Thyroid gland (tissue), 4 donors: ENCODE measurements around the gene ITPKB. TPM values are rescaled to one million over a fixed set of nuclear protein-coding genes. Genes with fewer than 3 reads are reported as not detected.

ENCODE experiments used
- DNase-seq, 2 donors: peaks; one replicate each; pipeline ENCODE4 v3.0.0-alpha.2; 2019
- H3K27ac ChIP-seq, 3 donors: fragments of 200-600 bp; sonication (generic); 1 replicate in 2 of 3; 2 replicates in 1 of 3; pipeline ENCODE4 v1.5.1; 2016 to 2019; ENCODE audit warnings: mild to moderate bottlenecking in 1 of 3, moderate library complexity in 1 of 3
- H3K27me3 ChIP-seq: fragments of 200-600 bp; sonication (generic); one replicate; pipeline ENCODE4 v1.5.1; 2019
- H3K36me3 ChIP-seq, 2 donors: fragments of 200-600 bp; sonication (generic); one replicate each; pipeline ENCODE4 v1.5.1; 2016 to 2019
- H3K4me1 ChIP-seq, 2 donors: fragments of 200-600 bp; sonication (generic); one replicate each; pipeline ENCODE4 v1.5.1; 2017 to 2019
- H3K4me3 ChIP-seq, 3 donors: fragments of 200-600 bp; sonication (generic); replicated peaks in 1 of 3; 1 replicate in 2 of 3; 2 replicates in 1 of 3; pipeline ENCODE4 v1.5.1; 2016; ENCODE audit warnings: mild to moderate bottlenecking in 1 of 3
- H3K9me3 ChIP-seq: fragments of 200-600 bp; sonication (generic); one replicate; pipeline ENCODE4 v1.5.1; 2017
- POLR2A ChIP-seq, 2 donors: fragments of 450-650 bp; IDR thresholded peaks; one replicate each; pipeline ENCODE4 v1.6.1; 2017; ENCODE audit warnings: antibody characterized with exemption in 2 of 2, mild to moderate bottlenecking in 2 of 2, moderate library complexity in 1 of 2
- whole genome bisulfite sequencing, 2 donors: methylation state at CpG; one replicate each; pipeline ENCODE4 v1.1.5; 2017; 5-methylcytosine and 5-hydroxymethylcytosine counted together
- intact Hi-C: fragments of 100-400 bp; cut with DNase I; formaldehyde crosslinking; loops from one replicate; pipeline ENCODE4 v1.15.1; 2023
- total RNA-seq, 4 donors: library from RNA; depleted of rRNA; stranded (reverse); fragments of >200 nt; gene quantifications; one replicate each; pipeline ENCODE4 v1.2.3, GENCODE V29; 2016
- TF ChIP-seq, protein P1 (sequence below), 6 experiments: fragments of 200-600 bp in 3 of 6; fragments of 450-650 bp in 3 of 6; sonication (generic) in 3 of 6; IDR thresholded peaks; one replicate each; pipeline ENCODE4 v1.5.1; 2016 to 2019; ENCODE audit warnings: antibody characterized with exemption in 6 of 6, mild to moderate bottlenecking in 2 of 6, inconsistent platforms in 1 of 6, moderate library complexity in 1 of 6

ITPKB gene
- total RNA-seq, 4 donors from 2014 or later: 19.1 to 24.0 (median 22.2) TPM

DNA sequence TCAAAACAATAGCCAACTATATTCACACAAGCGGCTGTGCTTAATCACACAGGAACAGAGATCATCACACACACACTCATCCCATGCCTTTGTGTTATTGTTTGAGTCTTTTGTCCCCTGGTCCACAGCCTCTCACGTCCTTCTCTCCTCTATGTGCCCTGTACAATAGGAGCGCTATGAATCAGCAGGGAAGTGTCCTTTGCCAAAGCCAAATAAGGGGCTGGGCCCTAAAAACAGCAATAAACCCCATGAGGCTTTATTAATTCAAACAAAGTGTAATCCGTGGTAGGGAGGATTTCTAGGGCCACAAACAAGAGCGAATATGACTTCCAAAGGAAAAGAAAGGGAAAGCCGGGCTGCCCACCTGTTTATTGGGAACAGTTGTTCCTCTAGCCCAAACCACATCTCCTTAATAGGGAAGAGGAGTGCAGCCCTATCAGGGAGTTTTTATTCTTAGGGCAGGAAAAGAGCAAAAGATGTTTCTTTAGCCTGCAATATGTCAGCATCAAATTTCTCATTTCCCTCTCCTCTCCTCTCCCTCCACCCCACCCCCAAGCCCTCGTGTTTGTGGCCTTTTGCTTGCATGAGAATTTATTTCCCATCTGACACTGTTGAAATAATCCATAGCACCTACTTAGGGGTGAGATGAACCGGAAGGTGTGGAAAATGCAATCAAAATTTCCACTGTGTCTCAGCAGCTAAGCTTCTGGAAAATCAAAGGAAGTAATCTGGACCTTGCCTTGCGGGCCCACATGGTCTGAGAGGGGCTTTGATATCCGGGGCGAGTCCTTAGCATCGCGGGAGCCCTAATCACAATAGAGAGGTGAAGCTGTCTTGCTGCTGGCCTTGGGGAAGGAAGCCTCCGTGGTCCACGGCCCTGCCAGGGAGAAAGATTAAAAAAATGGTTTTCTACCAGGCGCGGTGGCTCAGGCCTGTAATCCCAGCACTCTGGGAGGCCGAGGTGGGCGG is 45.3 kb upstream of the ITPKB start:
- 77 to 82% methylated on average over 19 of the region's 19 CpGs for WGBS, 2 donors
- Histone ChIP-seq H3K9me3 (no peaks in the 10 kb centered on the region), H3K4me3 (no peak overlapping the region), H3K4me1 (no peaks in the 10 kb centered on the region), H3K27ac (no peak overlapping the region), H3K36me3 (no peaks in the 10 kb centered on the region), H3K27me3 (no peaks in the 10 kb centered on the region)
- intact Hi-C loops: no loop called here
- DNase-seq: no peak
- TF ChIP-seq POLR2A (IDR thresholded peaks at IDR 0.05): no peak
- TF ChIP-seq, protein P1, sequence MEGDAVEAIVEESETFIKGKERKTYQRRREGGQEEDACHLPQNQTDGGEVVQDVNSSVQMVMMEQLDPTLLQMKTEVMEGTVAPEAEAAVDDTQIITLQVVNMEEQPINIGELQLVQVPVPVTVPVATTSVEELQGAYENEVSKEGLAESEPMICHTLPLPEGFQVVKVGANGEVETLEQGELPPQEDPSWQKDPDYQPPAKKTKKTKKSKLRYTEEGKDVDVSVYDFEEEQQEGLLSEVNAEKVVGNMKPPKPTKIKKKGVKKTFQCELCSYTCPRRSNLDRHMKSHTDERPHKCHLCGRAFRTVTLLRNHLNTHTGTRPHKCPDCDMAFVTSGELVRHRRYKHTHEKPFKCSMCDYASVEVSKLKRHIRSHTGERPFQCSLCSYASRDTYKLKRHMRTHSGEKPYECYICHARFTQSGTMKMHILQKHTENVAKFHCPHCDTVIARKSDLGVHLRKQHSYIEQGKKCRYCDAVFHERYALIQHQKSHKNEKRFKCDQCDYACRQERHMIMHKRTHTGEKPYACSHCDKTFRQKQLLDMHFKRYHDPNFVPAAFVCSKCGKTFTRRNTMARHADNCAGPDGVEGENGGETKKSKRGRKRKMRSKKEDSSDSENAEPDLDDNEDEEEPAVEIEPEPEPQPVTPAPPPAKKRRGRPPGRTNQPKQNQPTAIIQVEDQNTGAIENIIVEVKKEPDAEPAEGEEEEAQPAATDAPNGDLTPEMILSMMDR (IDR thresholded peaks at IDR 0.05): no peak

DNA sequence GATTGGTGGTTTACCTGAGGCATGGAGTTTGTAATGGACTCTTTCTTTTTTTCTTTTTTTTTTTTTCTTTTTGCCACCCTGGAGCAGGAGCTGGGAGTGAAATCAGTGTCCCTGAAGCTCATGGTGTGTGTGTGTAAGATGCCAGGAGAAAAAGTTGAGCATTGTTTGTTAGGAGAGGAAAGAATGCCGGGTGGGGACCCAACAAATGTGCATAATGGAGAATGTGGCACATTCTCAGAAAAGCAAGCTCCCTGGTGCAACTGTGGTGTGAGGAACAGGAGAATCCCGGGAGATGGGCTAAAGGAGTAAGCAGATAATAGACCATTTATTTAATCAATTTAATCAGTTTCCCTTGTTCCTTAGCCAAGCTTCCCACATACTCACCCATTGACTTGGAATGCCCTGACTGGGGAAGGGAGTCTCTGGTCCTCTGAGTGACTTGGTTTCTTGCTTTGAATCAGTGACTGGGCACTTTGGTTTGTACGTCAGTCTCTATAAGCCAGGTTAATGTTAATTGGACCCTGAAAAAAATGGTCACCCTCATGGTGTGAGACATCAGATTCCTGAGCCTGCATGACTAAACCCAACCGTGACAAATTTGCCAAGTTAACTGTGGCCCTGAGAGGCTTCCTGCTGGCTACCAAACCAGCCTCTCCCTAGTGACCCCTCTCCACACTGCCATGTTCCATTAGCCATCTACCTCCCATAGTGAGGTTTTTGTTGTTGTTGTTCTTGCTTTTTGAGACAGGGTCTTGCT is 43.9 kb upstream of the ITPKB start:
- intact Hi-C loops: no loop called here
- Histone ChIP-seq H3K4me3 (no peak overlapping the region), H3K27me3 (no peaks in the 10 kb centered on the region), H3K9me3 (no peaks in the 10 kb centered on the region), H3K36me3 (no peaks in the 10 kb centered on the region), H3K4me1 (peaks cover 0 to 9% of the 10 kb centered on the region in 2 donors), H3K27ac (no peak overlapping the region)
- DNase-seq: no peak
- TF ChIP-seq, protein P1 (IDR thresholded peaks at IDR 0.05): no peak
- no peak for TF ChIP-seq POLR2A (IDR thresholded peaks at IDR 0.05)
- 73 to 81% methylated on average over 4 of the region's 4 CpGs for whole genome bisulfite sequencing, 2 donors

DNA sequence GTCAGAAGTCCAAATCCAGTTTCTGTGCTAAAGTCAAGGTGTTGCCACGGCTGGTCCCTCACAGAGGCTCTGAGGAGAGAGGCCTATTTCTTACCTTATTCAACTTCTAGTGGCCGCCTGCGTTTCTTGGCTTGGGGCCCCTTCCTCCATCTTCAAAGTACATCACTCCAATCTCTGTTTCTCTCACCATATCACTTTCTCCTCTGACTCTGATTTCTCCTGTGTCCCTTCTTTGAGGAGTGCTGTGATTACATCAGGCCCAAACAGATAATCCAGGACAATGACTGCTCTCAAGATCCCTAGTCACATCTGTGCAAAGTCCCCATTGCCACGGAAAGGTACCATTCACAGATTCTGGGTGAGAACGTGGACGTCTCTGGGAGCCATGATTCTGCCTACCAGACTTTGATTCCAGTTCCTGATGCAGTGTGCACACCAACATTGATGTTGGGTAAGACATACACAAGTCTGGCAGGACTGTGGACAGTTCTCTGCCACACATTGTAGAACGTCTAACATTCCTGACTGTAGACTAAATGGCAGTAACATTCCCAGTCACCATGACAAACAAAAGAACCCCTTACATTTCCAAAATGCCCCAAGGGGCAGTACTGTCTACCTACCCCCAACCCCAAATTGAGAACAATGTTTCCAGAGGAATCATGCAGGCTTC is 43.0 kb upstream of the ITPKB start:
- peaks cover 0 to 9% of the 10 kb centered on the region in 2 donors for H3K4me1 ChIP-seq

GRCh38 chr1:226779561-226779960 is 40.5 kb upstream of the ITPKB start:
- Histone ChIP-seq H3K27me3 (no peaks in the 10 kb centered on the region), H3K4me1 (peaks cover 0 to 9% of the 10 kb centered on the region in 2 donors), H3K36me3 (no peaks in the 10 kb centered on the region), H3K27ac (no peak overlapping the region), H3K4me3 (no peak overlapping the region), H3K9me3 (no peaks in the 10 kb centered on the region)
- TF ChIP-seq POLR2A (IDR thresholded peaks at IDR 0.05): no peak
- TF ChIP-seq, protein P1 (IDR thresholded peaks at IDR 0.05): no peak
- WGBS, 2 donors: 85 to 87% methylated on average over 10 of the region's 10 CpGs
- no peak for DNase-seq
- intact Hi-C loops: no loop called here

More for the DNA sequence above, 43.0 kb upstream of the ITPKB start:
- no peak for DNase-seq
- Histone ChIP-seq H3K27me3 (no peaks in the 10 kb centered on the region), H3K36me3 (no peaks in the 10 kb centered on the region), H3K27ac (no peak overlapping the region), H3K9me3 (no peaks in the 10 kb centered on the region), H3K4me3 (no peak overlapping the region)
- TF ChIP-seq, protein P1 (IDR thresholded peaks at IDR 0.05): no peak
- no peak for TF ChIP-seq POLR2A (IDR thresholded peaks at IDR 0.05)
- intact Hi-C loops: no loop called here
- 87 to 91% methylated on average over 7 of the region's 7 CpGs for WGBS, 2 donors
